Upper lobe of left lung (tissue), 4 donors: Measurements from ENCODE around the gene REELD1.

Source experiments
- CTCF ChIP-seq, 6 experiments: fragments of 450-650 bp in 4 of 6; fragments of 200-600 bp in 2 of 6; sonication (generic) in 2 of 6; IDR thresholded peaks; one replicate each; pipeline ENCODE4 v1.5.1; 2016 to 2019; ENCODE audit warnings: antibody characterized with exemption in 6 of 6
- EP300 ChIP-seq, 4 donors: sonication (generic); formaldehyde crosslinking; IDR thresholded peaks; one replicate each; pipeline ENCODE4 v1.5.1; 2017; ENCODE audit warnings: antibody characterized with exemption in 4 of 4, control low read depth in 2 of 4
- POLR2A ChIP-seq, 4 donors: fragments of 450-650 bp; IDR thresholded peaks; one replicate each; pipeline ENCODE4 v1.5.1; 2016 to 2017; ENCODE audit warnings: antibody characterized with exemption in 4 of 4, mild to moderate bottlenecking in 2 of 4
- POLR2AphosphoS5 ChIP-seq, 2 donors: sonication (generic); formaldehyde crosslinking; IDR thresholded peaks; one replicate each; pipeline ENCODE4 v1.5.1; 2017; ENCODE audit warnings: antibody characterized with exemption in 2 of 2

GRCh38 chr4:146255874-146256273 lies 41.5 kb downstream of the REELD1 start:
- no peak for TF ChIP-seq CTCF (IDR thresholded peaks at IDR 0.05)
- TF ChIP-seq POLR2A (IDR thresholded peaks at IDR 0.05) = no peak
- TF ChIP-seq EP300 (IDR thresholded peaks at IDR 0.05) = no peak
- TF ChIP-seq POLR2AphosphoS5 (IDR thresholded peaks at IDR 0.05) = no peak
